ENCODE results near the gene CNPY3. TPM values are rescaled to one million over a fixed set of nuclear protein-coding genes. Genes with fewer than 3 reads are reported as not detected.

CNPY3 gene
- total and polyA plus RNA-seq, 2 of the 13 experiments (the other 11 are each of a cell fraction or from before 2014, with no cell fraction given), result 42.3 to 60.2 TPM

GRCh38 chr6:42978839-42979522 lies 49.7 kb downstream of the CNPY3 start, which contains the start of gene PEX6 (continued):
- TF ChIP-seq IKZF4 (CRISPR knock-in tag; IDR thresholded peaks at IDR 0.05; ENCODE audit: borderline replicate concordance, low read depth, not compliant biosample characterization), result peak; percentile 41
- TF ChIP-seq MYPOP (CRISPR knock-in tag; IDR thresholded peaks at IDR 0.05), result peak; percentile 93; the same call in 1 of the 2 replicates
- no peak for TF ChIP-seq ZNF724P (CRISPR knock-in tag; IDR thresholded peaks at IDR 0.05; ENCODE audit: borderline replicate concordance)
- no peak for TF ChIP-seq DNMT3B (CRISPR knock-in tag; conservative IDR thresholded peaks at IDR 0.05)
- no peak for TF ChIP-seq TP53 (CRISPR knock-in tag; conservative IDR thresholded peaks at IDR 0.05)
- TF ChIP-seq ZBTB4 (CRISPR knock-in tag; IDR thresholded peaks at IDR 0.05; ENCODE audit: borderline replicate concordance), result 0 out of 2 replicates have a peak, but pooled peaks have one; percentile 20
- no peak for TF ChIP-seq TBL1XR1 (IDR thresholded peaks at IDR 0.05; ENCODE audit: borderline replicate concordance, low read length, partially characterized antibody)
- TF ChIP-seq TCF7 (IDR thresholded peaks at IDR 0.05; ENCODE audit: low read depth), result 0 out of 2 replicates have a peak, but pooled peaks have one; percentile 8
- TF ChIP-seq ATF7-NPFF (CRISPR knock-in tag; IDR thresholded peaks at IDR 0.05; ENCODE audit: low read depth), result no peak; the same call in 1 of the 2 replicates
- TF ChIP-seq LBX2 (CRISPR knock-in tag; IDR thresholded peaks at IDR 0.05; ENCODE audit: borderline replicate concordance), result peak; percentile 14; the same call in 1 of the 2 replicates
- peak; percentile 74 for TF ChIP-seq SPEN (CRISPR knock-in tag; IDR thresholded peaks at IDR 0.05; ENCODE audit: low read depth)
- TF ChIP-seq ELK4 (CRISPR knock-in tag; IDR thresholded peaks at IDR 0.05; ENCODE audit: borderline replicate concordance), result no peak
- no peak for TF ChIP-seq IKZF1 (IDR thresholded peaks at IDR 0.05)
- TF ChIP-seq ZNF10 (CRISPR knock-in tag; IDR thresholded peaks at IDR 0.05; ENCODE audit: borderline replicate concordance, low read depth), result no peak
- TF ChIP-seq ZBTB49 (CRISPR knock-in tag; IDR thresholded peaks at IDR 0.05; ENCODE audit: borderline replicate concordance), result no peak
- peak; percentile 94 for TF ChIP-seq KAT8 (CRISPR knock-in tag; IDR thresholded peaks at IDR 0.05)
- TF ChIP-seq ZNF720 (CRISPR knock-in tag; IDR thresholded peaks at IDR 0.05), result no peak
- peak; percentile 72 for TF ChIP-seq KDM5A (IDR thresholded peaks at IDR 0.05; ENCODE audit: borderline replicate concordance, low read length)
- TF ChIP-seq STAG1 (CRISPR knock-in tag; IDR thresholded peaks at IDR 0.05), result peak; percentile 10; the same call in 1 of the 2 replicates
- no peak for TF ChIP-seq GPN1 (CRISPR knock-in tag; IDR thresholded peaks at IDR 0.05; ENCODE audit: borderline replicate concordance)
